HCT116 (cell line): ENCODE results near the gene RTN4RL1. TPM values are rescaled to one million over a fixed set of nuclear protein-coding genes. Genes with fewer than 3 reads are reported as not detected.

ENCODE experiments used
- ATAC-seq: fragments of 200-7000 bp; cut with Tn5 transposase; 2 replicates; pipeline ENCODE4 v1.9.1; 2020; ENCODE audit warnings: mild to moderate bottlenecking, moderate library complexity
- BruUV-seq: library from RNA; stranded (reverse); fragments of 400-500 nt; replicated peaks from 2 replicates; lab custom pipeline; 2021; lab: Mats Ljungman, UMichigan
- CTCF ChIA-PET: fragments of 300-600 bp; sonication (Branson Sonifier 250); formaldehyde crosslinking; loops from one replicate; lab custom pipeline; 2021; ENCODE audit warnings: antibody characterized with exemption; lab: Charles Lee
- POLR2A ChIA-PET: fragments of 300-600, 350-600 bp; sonication (Branson Sonifier 250); formaldehyde crosslinking; loops from one replicate; lab custom pipeline; 2021; ENCODE audit warnings: antibody characterized with exemption; lab: Charles Lee
- RAD21 ChIA-PET, 2 experiments: fragments of 300-600 bp; sonication (Branson Sonifier 250); formaldehyde crosslinking; loops; one replicate each; lab custom pipeline; 2023; ENCODE audit warnings: low total read pairs in 2 of 2; ENCODE audit not compliant: uncharacterized antibody in 2 of 2, unreplicated experiment in 2 of 2, low non-redundant PET in 1 of 2; lab: Charles Lee
- DNase-seq: peaks from one replicate; pipeline ENCODE4 v3.0.0-alpha.2; 2010; ENCODE audit warnings: low read depth, low spot score
- H2AFZ ChIP-seq: fragments of 200-600 bp; shearing (Covaris generic), sonication (generic); 2 replicates; pipeline ENCODE4 v1.6.1; 2017; ENCODE audit warnings: low read depth, mixed run types, mixed read lengths, antibody characterized with exemption, low read length; ENCODE audit not compliant: poor library complexity, severe bottlenecking
- H3K27ac ChIP-seq: 2 replicates; pipeline ENCODE4 v1.5.1; 2012; ENCODE audit warnings: low read depth, low read length
- H3K27me3 ChIP-seq: fragments of 200-600 bp; sonication (generic); 2 replicates; pipeline ENCODE4 v1.6.1; 2016; ENCODE audit warnings: mixed run types, low read length, mixed read lengths; ENCODE audit not compliant: insufficient read depth
- H3K36me3 ChIP-seq, 2 experiments: fragments of 200-500 bp in 1 of 2; fragments of 200-600 bp in 1 of 2; sonication (Bioruptor generic) in 1 of 2; sonication (generic) in 1 of 2; 2 replicates each; pipeline versions ENCODE4 v1.5.1 to v1.6.1; 2014 to 2016; ENCODE audit warnings: low read length in 2 of 2, inconsistent platforms in 1 of 2, mixed read lengths in 1 of 2, mixed run types in 1 of 2; ENCODE audit not compliant: insufficient read depth in 2 of 2, control insufficient read depth in 1 of 2
- H3K4me1 ChIP-seq, 2 experiments: fragments of 200-600 bp in 1 of 2; sonication (generic) in 1 of 2; 2 replicates each; pipeline versions ENCODE4 v1.5.1 to v1.6.1; 2012 to 2017; ENCODE audit warnings: low read length in 2 of 2, inconsistent platforms in 1 of 2, mild to moderate bottlenecking in 1 of 2, mixed read lengths in 1 of 2, mixed run types in 1 of 2, moderate library complexity in 1 of 2; ENCODE audit not compliant: insufficient read depth in 2 of 2, control insufficient read depth in 1 of 2
- H3K4me2 ChIP-seq: fragments of 200-600 bp; sonication (generic); 2 replicates; pipeline ENCODE4 v1.6.1; 2017; ENCODE audit warnings: mixed run types, low read length, mixed read lengths
- H3K4me3 ChIP-seq, 2 experiments: fragments of 200-600 bp in 1 of 2; sonication (generic) in 1 of 2; replicated peaks in 1 of 2; 2 replicates each; pipeline ENCODE4 v1.5.1; 2011 to 2016; ENCODE audit warnings: low read length in 2 of 2, control low read depth in 1 of 2, low read depth in 1 of 2, mild to moderate bottlenecking in 1 of 2, mixed read lengths in 1 of 2, mixed run types in 1 of 2
- H3K79me2 ChIP-seq: fragments of 200-600 bp; sonication (generic); 2 replicates; pipeline ENCODE4 v1.6.1; 2017; ENCODE audit warnings: mild to moderate bottlenecking, mixed run types, low read length, moderate library complexity, mixed read lengths; ENCODE audit not compliant: insufficient read depth
- H3K9ac ChIP-seq: fragments of 200-600 bp; sonication (generic); 2 replicates; pipeline ENCODE4 v1.6.1; 2016; ENCODE audit warnings: low read length, mixed read lengths
- H3K9me2 ChIP-seq: fragments of 200-600 bp; sonication (generic), shearing (Covaris generic); 2 replicates; pipeline ENCODE4 v1.6.1; 2017; ENCODE audit warnings: mixed run types, mild to moderate bottlenecking, moderate library complexity; ENCODE audit not compliant: insufficient read depth
- H3K9me3 ChIP-seq, 2 experiments: fragments of 200-500 bp in 1 of 2; fragments of 200-600 bp in 1 of 2; sonication (Bioruptor generic) in 1 of 2; sonication (generic) in 1 of 2; 2 replicates each; pipeline ENCODE4 v1.6.1; 2014 to 2017; ENCODE audit warnings: low read length in 2 of 2, mixed read lengths in 2 of 2, inconsistent platforms in 1 of 2, low read depth in 1 of 2, mild to moderate bottlenecking in 1 of 2, mixed run types in 1 of 2, moderate library complexity in 1 of 2; ENCODE audit not compliant: control insufficient read depth in 1 of 2, insufficient read depth in 1 of 2
- H4K20me1 ChIP-seq: fragments of 200-600 bp; sonication (generic), shearing (Covaris generic); 2 replicates; pipeline ENCODE4 v1.6.1; 2017; ENCODE audit warnings: mixed run types, mild to moderate bottlenecking, moderate library complexity; ENCODE audit not compliant: insufficient read depth
- ATF3 ChIP-seq: IDR thresholded peaks from 2 replicates; pipeline ENCODE4 v1.6.1; 2012
- CEBPB ChIP-seq: IDR thresholded peaks from 2 replicates; pipeline ENCODE4 v1.6.1; 2012; ENCODE audit warnings: low read depth
- CTCF ChIP-seq, 3 experiments: fragments of 200-600 bp in 1 of 3; sonication (generic) in 1 of 3; IDR thresholded peaks in 2 of 3; conservative IDR thresholded peaks in 1 of 3; 2 replicates each; pipeline ENCODE4 v1.5.1; 2012 to 2017; ENCODE audit warnings: low read depth in 2 of 3, low read length in 2 of 3, antibody characterized with exemption in 1 of 3, borderline replicate concordance in 1 of 3, control low read depth in 1 of 3, mild to moderate bottlenecking in 1 of 3, mixed read lengths in 1 of 3, mixed run types in 1 of 3, moderate library complexity in 1 of 3; ENCODE audit not compliant: insufficient read depth in 1 of 3
- EGR1 ChIP-seq: IDR thresholded peaks from 2 replicates; pipeline ENCODE4 v1.6.1; 2012; ENCODE audit warnings: low read depth
- ELF1 ChIP-seq: IDR thresholded peaks from 2 replicates; pipeline ENCODE4 v1.6.1; 2012; ENCODE audit warnings: low read depth, borderline replicate concordance
- FOSL1 ChIP-seq: IDR thresholded peaks from 2 replicates; pipeline ENCODE4 v1.6.1; 2012; ENCODE audit warnings: low read depth
- JUND ChIP-seq: IDR thresholded peaks from 2 replicates; pipeline ENCODE4 v1.6.1; 2012
- POLR2A ChIP-seq: IDR thresholded peaks from 2 replicates; pipeline ENCODE4 v1.7.0; 2011; ENCODE audit warnings: borderline replicate concordance; ENCODE audit not compliant: insufficient read depth, insufficient read length; ENCODE audit errors: extremely low read depth
- RAD21 ChIP-seq: IDR thresholded peaks from 2 replicates; pipeline ENCODE4 v1.6.1; 2012; ENCODE audit warnings: low read depth, mild to moderate bottlenecking
- SP1 ChIP-seq: IDR thresholded peaks from 2 replicates; pipeline ENCODE4 v1.6.1; 2012; ENCODE audit warnings: low read depth
- SRF ChIP-seq: IDR thresholded peaks from 2 replicates; pipeline ENCODE4 v1.6.1; 2012; ENCODE audit warnings: low read depth
- ZBTB33 ChIP-seq: IDR thresholded peaks from 2 replicates; pipeline ENCODE4 v1.6.1; 2011; ENCODE audit warnings: mild to moderate bottlenecking, low read length, moderate library complexity; ENCODE audit not compliant: insufficient replicate concordance; ENCODE audit errors: extremely low read depth
- ZNF274 ChIP-seq: fragments of 200-500 bp; sonication (Bioruptor generic); IDR thresholded peaks from 2 replicates; pipeline ENCODE4 v1.6.1; 2014; ENCODE audit warnings: mild to moderate bottlenecking, low read depth, low read length, inconsistent platforms
- intact Hi-C: fragments of 100-400 bp; cut with micrococcal nuclease; formaldehyde crosslinking; loops from 2 replicates; pipeline ENCODE4 v1.10.0; 2022
- total RNA-seq: library from RNA; stranded (reverse); gene quantifications from one replicate; pipeline ENCODE4 v1.2.1, GENCODE V29; 2021; ENCODE audit not compliant: unreplicated experiment

The RTN4RL1 gene
- total RNA-seq, 1 experiment from 2014 or later = 3.7 TPM

GRCh38 chr17:1919201-1919600, 105.9 kb downstream of the RTN4RL1 start:
- Histone ChIP-seq H3K27me3 (no peaks in the 10 kb centered on the region), H3K4me1 (no peaks in the 10 kb centered on the region), H3K27ac (no peak overlapping the region), H3K36me3 (no peaks in the 10 kb centered on the region), H3K9me3 (no peaks in the 10 kb centered on the region), H3K79me2 (no peaks in the 10 kb centered on the region), H2AFZ (no peak overlapping the region), H3K4me3 (no peak overlapping the region), H3K4me2 (no peak overlapping the region), H3K9ac (no peak overlapping the region), H3K9me2 (no peaks in the 10 kb centered on the region), H4K20me1 (no peaks in the 10 kb centered on the region)
- intact Hi-C loops = no loop called here
- ChIA-PET POLR2A (no interaction called here), CTCF (interaction anchor here (1.4 kb wide), 1 partner anchor 10 kb away, joined by 5 read pairs; no protein-coding TSS in a partner anchor), RAD21 (no interaction called here)
- TF ChIP-seq ELF1 (no peak), FOSL1 (no peak), ATF3 (no peak)
- no TSS peak for BruUV-seq
- ATAC-seq (no peak), DNase-seq (no peak)

- Histone ChIP-seq H3K79me2 (no peaks in the 10 kb centered on the region), H3K36me3 (no peaks in the 10 kb centered on the region), H3K27me3 (no peaks in the 10 kb centered on the region), H3K9ac (no peak overlapping the region), H3K4me1 (no peaks in the 10 kb centered on the region), H3K4me2 (no peak overlapping the region), H3K9me3 (no peaks in the 10 kb centered on the region), H4K20me1 (no peaks in the 10 kb centered on the region), H3K27ac (no peak overlapping the region), H3K9me2 (no peaks in the 10 kb centered on the region), H3K4me3 (no peak overlapping the region), H2AFZ (no peak overlapping the region)
- CTCF ChIA-PET = interaction anchor here (1.4 kb wide), 1 partner anchor 10 kb away, joined by 5 read pairs; no protein-coding TSS in a partner anchor
- DNase-seq (no peak), ATAC-seq (no peak)
- intact Hi-C loops = no loop called here
- RAD21 ChIA-PET = no interaction called here
- POLR2A ChIA-PET = no interaction called here
- BruUV-seq = no TSS peak
- TF ChIP-seq SRF = no peak
- no peak for TF ChIP-seq ZBTB33
- no peak for TF ChIP-seq CTCF (IDR thresholded peaks at IDR 0.05 in 2 of 3, conservative IDR thresholded peaks at IDR 0.05 in 1 of 3; ENCODE audit: borderline replicate concordance in 1 of 3, insufficient read depth in 1 of 3, low read depth in 2 of 3, low read length in 2 of 3)
- TF ChIP-seq ZNF274 = no peak
- no peak for TF ChIP-seq FOSL1
- no peak for TF ChIP-seq SP1
- no peak for TF ChIP-seq ATF3
- TF ChIP-seq EGR1 = no peak
- TF ChIP-seq JUND = no peak
- TF ChIP-seq POLR2A = no peak
- TF ChIP-seq ELF1 = no peak
- TF ChIP-seq CEBPB = no peak
- TF ChIP-seq RAD21 = no peak
These were observed 106.6 kb downstream of the RTN4RL1 start for GRCh38 chr17:1918346-1919162.
